ENCODE results near the gene THSD4.

GRCh38 chr15:71238926-71239325, 123.7 kb downstream of the THSD4 start:
- no peak for TF ChIP-seq EZH2 (IDR thresholded peaks at IDR 0.05; ENCODE audit: low read length, missing control alignments)
- TF ChIP-seq, protein P1, sequence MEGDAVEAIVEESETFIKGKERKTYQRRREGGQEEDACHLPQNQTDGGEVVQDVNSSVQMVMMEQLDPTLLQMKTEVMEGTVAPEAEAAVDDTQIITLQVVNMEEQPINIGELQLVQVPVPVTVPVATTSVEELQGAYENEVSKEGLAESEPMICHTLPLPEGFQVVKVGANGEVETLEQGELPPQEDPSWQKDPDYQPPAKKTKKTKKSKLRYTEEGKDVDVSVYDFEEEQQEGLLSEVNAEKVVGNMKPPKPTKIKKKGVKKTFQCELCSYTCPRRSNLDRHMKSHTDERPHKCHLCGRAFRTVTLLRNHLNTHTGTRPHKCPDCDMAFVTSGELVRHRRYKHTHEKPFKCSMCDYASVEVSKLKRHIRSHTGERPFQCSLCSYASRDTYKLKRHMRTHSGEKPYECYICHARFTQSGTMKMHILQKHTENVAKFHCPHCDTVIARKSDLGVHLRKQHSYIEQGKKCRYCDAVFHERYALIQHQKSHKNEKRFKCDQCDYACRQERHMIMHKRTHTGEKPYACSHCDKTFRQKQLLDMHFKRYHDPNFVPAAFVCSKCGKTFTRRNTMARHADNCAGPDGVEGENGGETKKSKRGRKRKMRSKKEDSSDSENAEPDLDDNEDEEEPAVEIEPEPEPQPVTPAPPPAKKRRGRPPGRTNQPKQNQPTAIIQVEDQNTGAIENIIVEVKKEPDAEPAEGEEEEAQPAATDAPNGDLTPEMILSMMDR (conservative IDR thresholded peaks at IDR 0.05 in 1 of 2, IDR thresholded peaks at IDR 0.05 in 1 of 2; ENCODE audit: low read depth in 1 of 2, low read length in 2 of 2): no peak

Measured in fibroblast of lung (primary cell).